OCI-LY7 (cell line): Measurements from ENCODE around the gene CCNI.

Experiments
- CTCF ChIP-seq: fragments of 200-600 bp; sonication (generic); conservative IDR thresholded peaks from 2 replicates; pipeline ENCODE4 v1.5.1; 2014; ENCODE audit warnings: mild to moderate bottlenecking, antibody characterized with exemption, low read length, moderate library complexity, mixed read lengths
- EZH2phosphoT487 ChIP-seq: fragments of 200-600 bp; sonication (generic); IDR thresholded peaks from 2 replicates; pipeline ENCODE4 v1.6.1; 2018; ENCODE audit warnings: low read depth, borderline replicate concordance, mild to moderate bottlenecking, mixed run types, antibody characterized with exemption, low read length, moderate library complexity, mixed read lengths

GRCh38 chr4:77074981-77075855 lies 571 bp downstream of the CCNI start:
- no peak for TF ChIP-seq CTCF
- TF ChIP-seq EZH2phosphoT487 = no peak
